A549 (cell line): Measurements from ENCODE around the gene BTBD7.

Experiments used
- CTCF ChIP-seq: fragments of >200 bp; sonication (Bioruptor Twin); formaldehyde crosslinking; IDR thresholded peaks from 3 replicates; pipeline ENCODE4 v1.5.1; 2016
- POLR2A ChIP-seq: IDR thresholded peaks from 2 replicates; pipeline ENCODE4 v1.6.1; 2012; ENCODE audit warnings: mild to moderate bottlenecking, low read length

GRCh38 chr14:93320489-93320888, 12.3 kb downstream of the BTBD7 start:
- no peak for TF ChIP-seq CTCF
- TF ChIP-seq POLR2A: no peak
